A549 (cell line): ENCODE data around the gene PCNX1. TPM values are rescaled to one million over a fixed set of nuclear protein-coding genes. Genes with fewer than 3 reads are reported as not detected.
"Not testable (repeated sequence)": the region's sequence is repeated elsewhere in the genome, so short reads cannot be mapped to it uniquely, and the experiment has no call there.

Source experiments
- ATAC-seq, 2 experiments: fragments of 200-7000 bp in 1 of 2; fragments of >200 bp in 1 of 2; cut with Nextera tagmentation in 1 of 2; cut with Tn5 transposase in 1 of 2; 3 replicates each; pipeline versions ENCODE4 v1.8.0 to v1.9.1; 2018 to 2020; ENCODE audit warnings: mild to moderate bottlenecking in 1 of 2, moderate library complexity in 1 of 2
- CTCF ChIA-PET: fragments of 300-600 bp; sonication (Branson Sonifier 250); formaldehyde crosslinking; extraction: SDS; loops from one replicate; lab custom pipeline; 2021; ENCODE audit warnings: antibody characterized with exemption, inconsistent platforms; lab: Yijun Ruan, JAX
- POLR2A ChIA-PET: fragments of 350-600 bp; formaldehyde crosslinking; extraction: SDS; loops from one replicate; lab custom pipeline; 2021; ENCODE audit warnings: antibody characterized with exemption, inconsistent platforms; lab: Yijun Ruan, JAX
- DNase-seq, 2 experiments: peaks; one replicate each; pipeline versions ENCODE4 v3.0.0 to v3.0.0-alpha.2; 2011 to 2016; ENCODE audit warnings: low read depth in 1 of 2, low spot score in 1 of 2
- FAIRE-seq: peaks from 2 replicates; lab custom pipeline; 2011; peaks lifted over from hg19 to GRCh38; lab: Jason Lieb, UNC
- H3K27ac ChIP-seq, 2 experiments: fragments of >200 bp; sonication (Bioruptor Twin); formaldehyde crosslinking; 3 replicates each; pipeline ENCODE4 v1.5.1; 2016 to 2017
- H3K4me1 ChIP-seq: fragments of >200 bp; sonication (Bioruptor Twin); formaldehyde crosslinking; 3 replicates; pipeline ENCODE4 v1.6.1; 2016
- H3K4me2 ChIP-seq: fragments of >200 bp; sonication (Bioruptor Twin); formaldehyde crosslinking; 3 replicates; pipeline ENCODE4 v1.6.1; 2016
- H3K4me3 ChIP-seq: fragments of >200 bp; sonication (Bioruptor Twin); formaldehyde crosslinking; 3 replicates; pipeline ENCODE4 v1.5.1; 2016
- H3K9me3 ChIP-seq: fragments of >200 bp; sonication (Bioruptor Twin); formaldehyde crosslinking; 3 replicates; pipeline ENCODE4 v1.6.1; 2016
- BHLHE40 ChIP-seq: IDR thresholded peaks from 2 replicates; pipeline ENCODE4 v1.6.1; 2012; ENCODE audit warnings: low read depth, low read length, inconsistent platforms
- CTCF ChIP-seq: fragments of >200 bp; sonication (Bioruptor Twin); formaldehyde crosslinking; IDR thresholded peaks from 3 replicates; pipeline ENCODE4 v1.5.1; 2016
- GATA3 ChIP-seq: IDR thresholded peaks from 2 replicates; pipeline ENCODE4 v1.6.1; 2012; ENCODE audit warnings: borderline replicate concordance
- HOXB5 ChIP-seq: fragments of 250-450 bp; sonication (Bioruptor Pico); IDR thresholded peaks from 2 replicates; pipeline ENCODE4 v1.5.0; 2020; ENCODE audit warnings: mild to moderate bottlenecking, moderate library complexity
- JUNB ChIP-seq: fragments of >200 bp; sonication (Bioruptor Twin); formaldehyde crosslinking; IDR thresholded peaks from 2 replicates; pipeline ENCODE4 v1.6.1; 2016
- MAX ChIP-seq: IDR thresholded peaks from 2 replicates; pipeline ENCODE4 v1.6.1; 2012
- RAD21 ChIP-seq, 2 experiments: fragments of >200 bp in 1 of 2; sonication (Bioruptor Twin) in 1 of 2; formaldehyde crosslinking in 1 of 2; IDR thresholded peaks in 1 of 2; conservative IDR thresholded peaks in 1 of 2; 2 replicates in 1 of 2; 3 replicates in 1 of 2; pipeline ENCODE4 v1.6.1; 2012 to 2018; ENCODE audit warnings: inconsistent platforms in 1 of 2
- RARB ChIP-seq: fragments of 250-450 bp; sonication (Bioruptor Pico); IDR thresholded peaks from 2 replicates; pipeline ENCODE4 v1.8.0; 2021; ENCODE audit warnings: mild to moderate bottlenecking, moderate library complexity
- REST ChIP-seq: fragments of 200-600 bp; sonication (generic); IDR thresholded peaks from 2 replicates; pipeline ENCODE4 v1.6.1; 2016; ENCODE audit warnings: antibody characterized with exemption, mild to moderate bottlenecking, moderate library complexity
- SREBF2 ChIP-seq: fragments of 450-650 bp; IDR thresholded peaks from 2 replicates; pipeline ENCODE4 v1.6.1; 2014; ENCODE audit warnings: mild to moderate bottlenecking, moderate library complexity
- TFCP2L1 ChIP-seq: fragments of 250-450 bp; sonication (Bioruptor Pico); IDR thresholded peaks from 2 replicates; pipeline ENCODE4 v1.5.0; 2021; ENCODE audit warnings: mild to moderate bottlenecking
- WGBS: methylation state at CpG from one replicate; pipeline ENCODE4 v1.1.6; 2017; ENCODE audit errors: missing lambda C conversion rate; 5-methylcytosine and 5-hydroxymethylcytosine counted together
- polyA plus RNA-seq, 4 experiments: library from polyadenylated mRNA; depleted of rRNA in 3 of 4; stranded (reverse); fragments of >200 nt; fragmentation: RNase III in 1 of 4; extraction: RNeasy Plus Mini Kit Qiagen cat#74134 plus additional on column Dnase treatment in 1 of 4; gene quantifications; 2 replicates in 3 of 4; 3 replicates in 1 of 4; pipeline ENCODE4 v1.2.3, GENCODE V29; 2011 to 2017
- TF ChIP-seq, protein P1 (sequence below): fragments of 150-350 bp; IDR thresholded peaks from 2 replicates; pipeline ENCODE4 v1.6.1; 2014; ENCODE audit warnings: low read depth, mild to moderate bottlenecking, low read length
- TF ChIP-seq, protein P2 (sequence below): IDR thresholded peaks from 2 replicates; pipeline ENCODE4 v1.6.1; 2012; ENCODE audit warnings: low read depth, borderline replicate concordance

Gene PCNX1
- polyA plus RNA-seq, 2 of the 4 experiments (the other 2 are of a cell fraction) = 10.4 to 45.0 TPM

GRCh38 chr14:71143381-71144290 is 236.4 kb downstream of the PCNX1 start (continued):
- TF ChIP-seq, protein P1, sequence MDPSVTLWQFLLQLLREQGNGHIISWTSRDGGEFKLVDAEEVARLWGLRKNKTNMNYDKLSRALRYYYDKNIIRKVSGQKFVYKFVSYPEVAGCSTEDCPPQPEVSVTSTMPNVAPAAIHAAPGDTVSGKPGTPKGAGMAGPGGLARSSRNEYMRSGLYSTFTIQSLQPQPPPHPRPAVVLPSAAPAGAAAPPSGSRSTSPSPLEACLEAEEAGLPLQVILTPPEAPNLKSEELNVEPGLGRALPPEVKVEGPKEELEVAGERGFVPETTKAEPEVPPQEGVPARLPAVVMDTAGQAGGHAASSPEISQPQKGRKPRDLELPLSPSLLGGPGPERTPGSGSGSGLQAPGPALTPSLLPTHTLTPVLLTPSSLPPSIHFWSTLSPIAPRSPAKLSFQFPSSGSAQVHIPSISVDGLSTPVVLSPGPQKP = no peak
- TF ChIP-seq CTCF = no peak
- TF ChIP-seq MAX = no peak
- TF ChIP-seq, protein P2, sequence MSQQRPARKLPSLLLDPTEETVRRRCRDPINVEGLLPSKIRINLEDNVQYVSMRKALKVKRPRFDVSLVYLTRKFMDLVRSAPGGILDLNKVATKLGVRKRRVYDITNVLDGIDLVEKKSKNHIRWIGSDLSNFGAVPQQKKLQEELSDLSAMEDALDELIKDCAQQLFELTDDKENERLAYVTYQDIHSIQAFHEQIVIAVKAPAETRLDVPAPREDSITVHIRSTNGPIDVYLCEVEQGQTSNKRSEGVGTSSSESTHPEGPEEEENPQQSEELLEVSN = no peak
- no peak for TF ChIP-seq RARB (CRISPR knock-in tag)
- no peak for TF ChIP-seq REST

DNA sequence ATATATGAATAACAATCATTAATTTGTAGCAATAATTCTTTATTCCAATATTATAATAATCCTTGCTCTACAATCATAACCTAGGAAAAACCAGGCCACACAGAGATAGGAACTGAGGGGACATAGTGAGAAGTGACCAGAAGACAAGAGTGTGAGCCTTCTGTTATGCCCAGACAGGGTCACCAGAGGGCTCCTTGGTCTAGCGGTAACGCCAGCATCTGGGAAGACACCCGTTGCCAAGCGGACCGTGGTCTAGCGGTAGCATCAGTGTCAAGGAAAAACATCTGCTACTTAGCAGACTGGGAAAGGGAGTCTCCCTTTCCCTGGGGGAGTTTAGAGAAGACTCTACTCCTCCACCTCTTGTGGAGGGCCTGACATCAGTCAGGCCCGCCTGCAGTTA is 240.1 kb downstream of the PCNX1 start:
- POLR2A ChIA-PET, ATAC-seq: not testable (repeated sequence)
- CTCF ChIA-PET = interaction anchor here (1.1 to 17.7 kb wide), 2 partner anchors 13 to 603 kb away, joined by 3 to 321 read pairs; no protein-coding TSS in a partner anchor

DNA sequence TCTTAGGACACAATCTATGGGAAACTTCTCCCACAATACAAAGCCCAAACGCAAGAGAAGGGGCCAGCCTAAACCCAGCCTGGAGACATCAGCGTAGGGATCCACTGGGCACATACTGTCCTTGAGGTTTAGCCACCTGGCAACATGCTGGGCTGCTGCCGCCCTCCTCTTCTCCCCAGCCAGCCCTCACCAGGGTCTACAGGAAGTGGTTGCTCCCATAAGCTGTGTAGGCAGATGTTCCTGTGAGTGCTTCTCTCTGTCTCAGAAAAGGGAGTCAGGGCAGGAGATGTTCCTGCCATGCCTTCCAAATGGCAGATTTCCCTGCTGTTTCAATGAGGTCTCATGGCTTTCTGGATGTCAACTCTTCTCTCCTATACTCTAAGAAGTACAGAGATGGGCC is 241.4 kb downstream of the PCNX1 start:
- POLR2A ChIA-PET = no interaction called here
- WGBS = 27% methylated on average over 3 of the region's 3 CpGs
- no peak overlapping the region for H3K27ac ChIP-seq
- TF ChIP-seq JUNB = no peak
- TF ChIP-seq TFCP2L1 = no peak
- no peak for TF ChIP-seq SREBF2
- TF ChIP-seq GATA3 = no peak
- TF ChIP-seq BHLHE40 = no peak
- no peak for TF ChIP-seq HOXB5
- H3K4me1 ChIP-seq = peaks cover 5% of the 10 kb centered on the region; the same call in 2 of the 3 replicates
- H3K9me3 ChIP-seq = peaks cover 12% of the 10 kb centered on the region; the same call in 2 of the 3 replicates
- ATAC-seq = no peak
- no peak overlapping the region for H3K4me3 ChIP-seq
- CTCF ChIA-PET = no interaction called here
- FAIRE-seq = no peak
- H3K4me2 ChIP-seq = no peak overlapping the region
- DNase-seq = no peak

More for the DNA sequence above, 240.1 kb downstream of the PCNX1 start:
- H3K9me3 ChIP-seq = peaks cover 12% of the 10 kb centered on the region; the same call in 2 of the 3 replicates
- peaks cover 12% of the 10 kb centered on the region; the same call in 2 of the 3 replicates for H3K4me1 ChIP-seq
- DNase-seq, FAIRE-seq, H3K4me3 ChIP-seq, H3K27ac ChIP-seq, H3K4me2 ChIP-seq: not testable (repeated sequence)
- 64% methylated on average over 7 of the region's 7 CpGs for WGBS
- TF ChIP-seq RAD21 (conservative IDR thresholded peaks at IDR 0.05 in 1 of 2, IDR thresholded peaks at IDR 0.05 in 1 of 2) = peak in 1 of 2 experiments; percentile 41; a peak in 2 of 5 replicates
